GM19023 (cell line): ENCODE measurements around the gene TCF7L2.

ENCODE experiments used
- ATAC-seq: cut with Tn5 transposase; IDR thresholded peaks from one replicate; pipeline ENCODE4 v1.9.1; 2021; ENCODE audit warnings: mild to moderate bottlenecking, moderate library complexity; ENCODE audit not compliant: unreplicated experiment

The TCF7L2 gene

DNA sequence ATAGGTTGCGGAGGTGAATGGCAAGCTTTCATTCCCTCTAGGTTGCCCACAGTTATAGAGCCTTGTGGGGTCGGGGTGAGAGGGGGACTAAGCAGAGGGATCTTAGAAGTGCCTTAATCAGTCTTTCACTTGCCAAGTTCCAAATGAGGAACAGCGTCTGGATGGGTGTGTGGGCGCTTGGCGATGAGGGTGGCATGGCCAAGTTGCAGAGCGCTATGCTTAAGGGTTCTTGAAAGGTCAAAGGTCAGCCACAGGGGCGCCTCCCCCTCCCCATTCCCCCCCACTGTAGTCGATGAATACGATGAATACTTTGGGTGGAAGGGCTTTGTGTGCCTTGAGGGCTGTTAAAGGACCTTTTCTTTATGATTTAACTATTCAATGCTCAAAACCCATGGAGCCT is 185.0 kb downstream of the TCF7L2 start:
- no peak for ATAC-seq

DNA sequence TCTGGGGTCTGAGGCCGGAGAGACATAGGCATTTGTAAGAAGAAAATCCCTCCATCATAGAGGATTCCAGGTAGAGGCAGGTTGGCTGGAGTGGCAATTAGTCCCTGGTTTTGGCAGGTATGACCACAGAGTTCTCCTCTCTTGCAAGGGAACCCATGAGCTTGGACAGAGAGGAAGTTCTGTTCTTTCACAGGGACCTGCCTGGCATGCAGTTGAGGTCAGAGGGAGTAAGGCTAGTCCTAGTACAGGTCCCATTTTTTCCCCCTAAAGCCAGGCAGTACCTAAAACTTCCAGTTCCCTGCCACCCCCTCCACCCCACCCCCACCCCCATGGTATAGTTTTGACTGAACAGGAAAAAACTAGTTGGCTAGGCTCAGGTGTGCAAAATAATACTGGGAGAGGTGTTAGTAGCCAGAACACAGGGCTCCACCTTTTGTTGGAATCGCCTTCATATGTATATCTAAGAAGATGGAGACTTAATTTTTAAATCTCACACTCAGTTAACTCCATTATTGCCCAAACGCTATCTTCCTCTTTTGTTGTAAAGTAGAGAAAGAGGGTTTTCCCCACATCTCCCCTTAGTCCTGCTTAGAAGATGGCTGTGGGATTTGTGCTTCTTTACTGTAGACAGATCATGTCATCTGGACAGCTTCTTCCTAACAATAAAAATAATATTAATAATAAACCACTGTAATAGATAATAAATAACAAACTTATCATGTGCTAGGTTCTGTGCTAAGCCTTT is 188.1 kb downstream of the TCF7L2 start:
- no peak for ATAC-seq

DNA sequence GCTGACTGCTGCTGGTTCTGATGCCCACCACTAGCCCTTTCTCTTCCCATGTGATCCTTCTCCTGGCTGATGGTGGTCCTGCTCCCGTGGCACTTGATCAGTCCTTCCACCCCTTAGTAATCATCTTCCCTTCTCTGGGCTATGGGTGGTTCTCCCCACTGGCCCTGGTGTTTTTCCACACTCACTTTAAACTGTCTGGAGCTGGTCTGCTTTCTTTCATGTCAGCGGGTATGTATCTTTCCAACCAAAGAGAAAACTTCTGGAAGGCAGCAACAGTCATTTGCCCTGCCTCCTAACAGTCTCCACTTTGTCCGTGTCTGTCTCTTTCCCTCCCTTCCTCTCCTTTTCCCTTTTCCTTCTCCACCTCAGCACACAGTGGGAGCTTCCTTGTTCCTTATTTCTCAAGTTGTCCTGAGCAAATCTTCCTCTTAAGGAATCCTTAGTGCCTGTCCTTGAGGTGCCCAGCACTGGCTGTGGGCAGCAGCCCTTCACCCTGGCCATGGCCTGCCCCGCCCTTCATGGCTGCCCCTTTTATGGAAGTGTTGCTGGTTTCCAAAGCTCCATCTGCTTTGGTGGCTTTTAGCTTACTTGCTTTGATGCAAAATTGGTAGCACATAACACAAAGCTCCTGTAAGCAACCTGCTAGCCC is 189.0 kb downstream of the TCF7L2 start:
- ATAC-seq = no peak

DNA sequence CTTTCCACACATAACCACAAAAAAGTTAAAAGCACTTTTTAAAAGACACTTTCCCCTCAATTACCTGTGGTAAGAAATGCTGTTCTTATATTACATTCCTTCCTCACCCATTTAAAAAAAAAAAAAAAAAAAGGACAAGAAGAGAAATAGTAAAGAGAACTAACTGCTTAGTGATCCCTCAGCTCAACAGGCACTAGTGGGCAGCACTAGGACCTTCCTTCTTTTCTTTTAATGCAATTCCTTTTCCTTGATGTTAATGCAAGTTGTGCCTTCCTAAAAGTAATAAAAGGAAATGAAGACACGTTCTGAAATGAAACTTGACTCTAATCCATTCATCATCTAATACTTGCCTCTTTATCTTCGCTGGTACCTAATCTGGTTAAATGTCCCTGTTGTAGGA is 189.7 kb downstream of the TCF7L2 start:
- no peak for ATAC-seq

DNA sequence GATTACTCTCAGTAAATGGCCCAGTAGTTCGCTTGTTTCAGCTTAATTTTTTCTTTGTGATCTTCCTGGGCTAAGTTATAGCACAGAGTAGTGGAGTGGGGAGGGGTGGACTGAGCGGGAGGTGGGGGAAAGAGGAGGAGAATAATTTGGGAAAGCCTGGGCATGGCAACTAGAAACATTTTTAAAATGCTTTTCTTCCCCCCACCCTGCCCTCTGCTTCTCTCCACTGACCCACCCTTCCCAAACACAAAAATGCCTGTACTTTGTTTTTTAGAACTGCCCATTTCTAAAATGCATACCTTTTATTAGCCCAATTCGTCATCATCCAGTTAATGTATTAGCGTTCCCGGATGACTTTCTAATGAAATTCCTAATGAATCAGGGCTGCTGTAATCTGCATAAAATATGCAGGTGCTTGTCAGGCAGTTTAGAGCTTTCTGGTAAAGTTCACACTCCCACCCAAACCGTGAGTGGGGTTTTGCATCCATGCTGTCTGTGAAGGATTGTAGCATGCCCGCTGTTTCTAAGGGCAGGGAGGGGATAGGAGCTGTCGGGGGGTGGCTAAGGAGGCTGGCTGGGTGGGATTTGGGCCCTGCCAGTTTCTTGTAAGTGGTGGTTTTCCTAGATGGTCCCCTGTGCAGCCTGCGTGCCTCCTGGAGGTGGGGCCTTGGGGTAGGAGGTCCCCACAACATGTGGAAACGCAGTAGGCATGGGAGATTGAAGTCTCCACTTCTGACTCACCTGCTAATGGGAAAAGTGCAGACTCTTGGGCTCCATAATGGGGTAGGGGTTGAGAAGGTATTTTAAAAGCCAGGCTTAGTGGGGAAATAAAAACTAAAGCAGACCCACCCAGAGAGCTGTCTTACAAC is 190.3 kb downstream of the TCF7L2 start:
- no peak for ATAC-seq

DNA sequence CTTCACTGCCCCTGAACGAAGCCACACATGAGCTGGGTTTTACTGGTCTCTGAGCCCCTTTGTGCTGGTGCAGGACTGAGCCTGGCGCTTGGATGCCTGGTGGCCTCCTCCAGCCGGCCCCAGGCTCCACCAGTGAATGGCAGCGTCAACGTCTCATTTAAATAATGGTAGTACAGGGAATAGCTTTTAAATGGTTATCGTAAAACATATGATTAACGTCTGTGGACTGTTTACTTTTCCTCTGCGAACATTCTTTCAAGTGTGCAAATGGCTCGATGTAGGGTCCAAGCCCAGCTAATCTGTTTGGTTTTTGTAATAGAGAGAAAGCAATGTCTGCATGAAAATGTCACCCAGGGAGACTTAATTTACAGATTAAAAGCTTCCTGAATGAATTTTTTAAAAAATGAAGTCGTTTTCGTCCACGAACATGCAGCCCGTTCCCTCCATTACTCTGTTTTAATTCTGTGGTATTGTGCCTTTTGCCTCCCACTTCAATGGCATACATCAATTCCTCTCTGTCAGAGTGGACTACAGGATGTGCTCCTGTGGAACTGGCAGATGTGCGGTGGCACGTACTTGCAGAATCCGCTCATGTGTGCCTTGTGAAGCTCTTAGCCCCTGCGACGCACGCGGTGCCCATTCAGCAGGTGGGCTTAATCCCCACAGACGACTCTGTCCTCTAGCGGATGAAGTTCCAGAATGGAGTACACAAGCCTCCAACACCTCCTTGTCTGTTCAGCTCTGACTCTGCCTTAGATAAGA is 192.7 kb downstream of the TCF7L2 start:
- no peak for ATAC-seq

DNA sequence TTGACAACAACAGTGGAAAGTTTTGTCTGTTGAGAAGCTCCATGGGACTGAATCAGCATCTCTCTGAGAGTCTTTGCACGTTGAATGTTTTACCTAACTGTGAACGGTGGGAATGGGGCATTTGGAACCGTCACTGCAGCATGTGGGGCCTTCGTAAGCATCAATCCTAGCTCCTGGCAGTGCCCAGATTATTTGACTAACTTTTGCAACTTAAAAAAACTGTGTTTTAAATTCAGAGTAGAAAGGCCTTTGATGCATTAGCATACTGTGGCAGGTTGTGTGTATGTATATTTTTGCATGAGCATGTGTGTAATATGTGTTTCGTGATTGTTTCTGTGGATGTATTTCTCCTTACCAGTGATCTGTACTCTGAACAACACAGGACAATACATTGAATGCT is 194.5 kb downstream of the TCF7L2 start:
- ATAC-seq = no peak

DNA sequence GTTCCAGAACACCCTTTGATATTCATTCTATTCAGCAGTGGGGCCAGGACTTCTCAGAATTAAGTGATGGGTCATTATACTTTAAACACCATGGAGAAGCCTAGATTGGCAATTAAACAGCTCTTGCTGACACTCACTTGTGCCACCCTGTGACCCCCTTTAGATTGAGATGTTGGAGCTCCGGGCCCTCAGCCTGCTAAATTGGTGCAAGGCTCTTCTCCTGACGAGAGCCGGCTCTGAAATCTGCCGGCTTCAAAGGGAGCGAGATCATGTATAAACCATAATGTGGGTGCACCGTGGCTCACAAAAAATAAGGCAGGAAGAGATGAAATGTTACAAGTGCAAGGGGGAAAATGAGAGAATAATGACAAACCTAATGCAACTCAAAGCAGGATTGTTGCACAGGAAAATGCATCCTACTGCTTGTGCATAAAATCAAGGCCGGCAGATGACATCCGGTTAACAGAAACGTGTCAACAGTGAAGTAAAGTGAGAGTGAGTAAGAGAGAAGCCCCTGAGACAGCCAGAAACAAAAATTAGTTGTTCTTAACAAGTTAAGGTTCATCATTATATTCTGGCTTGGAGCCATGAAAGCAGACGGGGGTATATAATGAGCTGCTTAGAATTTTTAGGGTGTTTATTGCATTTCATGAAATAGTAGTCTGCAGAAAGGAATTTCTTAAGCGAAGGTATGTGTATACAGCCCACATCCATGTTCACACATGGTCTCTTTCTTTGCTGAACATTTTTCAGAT is 198.2 kb downstream of the TCF7L2 start:
- ATAC-seq = no peak

DNA sequence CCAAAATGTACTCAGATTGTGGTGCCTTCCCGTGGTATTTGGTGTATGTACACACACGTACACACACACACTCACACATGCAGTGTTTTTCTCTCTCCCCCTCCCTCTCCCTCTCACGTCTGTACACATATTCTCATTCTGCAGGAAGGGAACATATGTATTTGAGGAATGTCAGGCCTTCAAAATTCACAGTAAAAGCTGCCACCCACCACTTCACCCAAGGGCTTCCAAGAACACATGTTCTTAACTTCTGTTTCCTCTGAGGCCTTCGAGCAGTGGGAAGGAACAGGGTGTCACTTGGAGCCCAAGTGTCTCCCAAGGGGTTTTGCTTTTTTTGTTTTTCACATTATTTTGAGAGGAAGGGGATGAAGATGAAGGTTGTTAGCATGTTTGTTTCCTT is 198.9 kb downstream of the TCF7L2 start:
- no peak for ATAC-seq

DNA sequence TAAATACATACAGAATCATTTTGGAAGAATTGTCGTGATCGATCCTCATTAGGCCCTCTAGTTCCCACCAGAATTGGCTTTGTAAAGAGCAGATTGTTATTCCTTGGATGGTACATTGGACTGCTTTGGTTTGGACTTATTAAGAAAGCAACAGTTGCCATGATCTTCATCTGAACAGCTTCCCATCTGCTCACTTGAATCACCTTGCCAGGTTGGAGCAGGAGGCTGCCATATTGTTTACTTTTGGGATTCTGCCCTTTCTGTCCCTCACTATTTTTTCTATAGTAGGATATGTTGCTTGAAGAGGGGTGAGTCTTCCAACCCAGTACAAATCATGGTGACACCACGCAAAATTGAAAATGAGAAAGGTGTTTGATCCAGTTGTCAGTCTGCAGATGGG is 199.6 kb downstream of the TCF7L2 start:
- ATAC-seq = no peak

DNA sequence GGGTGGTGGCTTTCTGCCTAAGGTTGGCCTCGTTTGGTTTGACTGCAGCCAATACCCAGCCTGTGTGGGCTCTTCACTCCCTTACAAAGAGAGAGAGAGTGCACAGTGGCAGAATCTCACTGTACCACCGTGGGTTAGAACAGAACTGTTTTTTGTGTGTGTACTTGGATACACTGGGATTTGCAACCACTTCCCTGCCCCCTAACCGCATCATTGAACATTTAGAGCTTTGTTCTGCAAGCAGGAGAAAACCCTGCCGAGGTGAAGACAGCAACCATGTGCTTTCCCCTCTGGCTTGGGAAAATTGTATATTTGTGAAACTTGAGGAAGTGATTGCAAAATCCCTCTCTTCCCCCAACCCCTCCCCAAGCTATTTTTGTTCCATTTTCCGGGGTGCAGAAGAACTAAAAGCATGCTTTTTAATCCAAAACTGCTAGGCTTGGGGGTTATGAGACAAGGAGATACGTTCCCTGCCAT is 201.2 kb downstream of the TCF7L2 start:
- ATAC-seq = no peak

DNA sequence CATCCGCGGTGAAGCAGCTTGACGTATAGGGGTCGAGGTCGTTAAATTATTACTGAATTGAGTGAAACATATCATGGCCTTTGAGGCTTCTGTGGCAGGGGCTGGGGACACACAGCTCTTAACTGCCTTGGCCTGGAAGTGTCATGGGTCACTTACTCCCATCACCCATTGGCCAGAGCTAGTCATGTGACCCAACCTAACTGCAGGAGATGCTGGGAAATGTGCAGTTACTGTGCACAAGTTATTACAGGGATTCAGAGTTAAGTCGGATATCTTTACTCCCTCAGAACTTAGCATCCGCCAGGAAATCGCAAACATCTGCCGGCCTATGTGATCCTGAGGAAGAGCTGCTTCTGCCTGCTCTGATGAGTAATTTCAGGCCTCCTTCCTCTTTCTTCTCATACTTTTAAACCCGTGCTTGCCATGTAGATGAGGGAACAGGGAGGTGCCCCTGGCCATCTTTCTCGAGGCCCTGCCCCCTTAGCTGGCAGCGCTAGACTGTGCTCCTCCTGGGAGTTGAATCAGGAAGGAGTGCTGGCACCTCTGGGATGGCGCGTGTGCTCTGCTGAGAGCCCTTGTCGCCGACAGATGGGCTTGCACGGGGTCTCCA is 203.6 kb downstream of the TCF7L2 start:
- no peak for ATAC-seq

DNA sequence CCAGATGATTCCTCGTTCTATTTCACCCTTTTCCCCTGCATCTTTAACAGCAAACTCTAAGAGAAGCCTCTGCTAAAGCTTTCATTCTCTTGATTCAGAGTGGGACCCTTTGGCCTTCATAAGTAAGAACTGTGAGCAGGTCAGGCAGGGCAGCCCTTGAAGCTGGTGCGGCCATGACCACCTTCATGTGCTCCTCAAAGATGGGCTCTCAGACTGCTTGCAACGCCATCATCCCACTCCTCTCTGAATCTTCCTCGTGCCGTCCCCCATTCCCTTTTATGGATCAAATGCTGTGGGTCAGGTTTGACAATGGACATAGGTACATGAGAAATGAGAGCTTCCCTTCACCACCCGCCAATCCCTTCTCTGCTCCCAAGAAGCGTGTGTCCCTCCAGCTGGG is 207.4 kb downstream of the TCF7L2 start:
- no peak for ATAC-seq

DNA sequence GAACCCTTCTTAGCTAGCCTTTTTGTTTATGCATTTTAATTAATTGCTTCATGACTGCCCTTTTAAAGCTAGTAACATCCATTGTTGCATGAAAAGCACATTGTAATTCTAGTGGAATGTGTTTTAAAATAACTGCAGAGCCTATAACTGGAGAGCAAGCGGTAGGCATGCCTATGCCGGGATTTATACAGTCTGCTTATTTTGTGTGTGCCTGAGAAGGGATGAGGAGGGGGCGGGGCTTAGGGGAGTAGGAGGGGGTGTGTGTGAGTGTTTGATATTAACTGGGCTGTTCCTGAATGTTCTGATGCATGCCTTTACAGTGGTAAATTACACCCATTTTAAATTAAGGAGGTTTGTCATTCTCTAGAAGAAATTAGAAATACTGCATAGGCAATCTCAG is 208.1 kb downstream of the TCF7L2 start:
- no peak for ATAC-seq

DNA sequence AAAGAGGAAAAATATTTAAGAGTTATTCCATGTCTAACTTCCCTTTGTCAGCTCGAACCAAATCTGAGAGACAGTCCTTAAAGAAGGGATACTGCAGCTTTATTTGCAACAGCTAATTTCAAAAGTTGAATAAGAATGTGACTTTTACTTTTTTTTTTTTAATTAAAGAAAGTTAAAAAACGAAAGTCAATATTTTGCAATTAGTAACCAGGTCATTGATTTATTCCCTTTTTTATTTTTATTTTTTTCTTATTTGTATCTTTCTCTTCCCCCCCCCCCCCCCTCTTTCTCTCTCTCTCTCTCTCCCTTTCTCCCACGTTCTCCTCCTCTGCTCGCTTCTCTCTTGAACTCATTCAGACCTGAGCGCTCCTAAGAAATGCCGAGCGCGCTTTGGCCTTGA is 209.5 kb downstream of the TCF7L2 start:
- no peak for ATAC-seq

DNA sequence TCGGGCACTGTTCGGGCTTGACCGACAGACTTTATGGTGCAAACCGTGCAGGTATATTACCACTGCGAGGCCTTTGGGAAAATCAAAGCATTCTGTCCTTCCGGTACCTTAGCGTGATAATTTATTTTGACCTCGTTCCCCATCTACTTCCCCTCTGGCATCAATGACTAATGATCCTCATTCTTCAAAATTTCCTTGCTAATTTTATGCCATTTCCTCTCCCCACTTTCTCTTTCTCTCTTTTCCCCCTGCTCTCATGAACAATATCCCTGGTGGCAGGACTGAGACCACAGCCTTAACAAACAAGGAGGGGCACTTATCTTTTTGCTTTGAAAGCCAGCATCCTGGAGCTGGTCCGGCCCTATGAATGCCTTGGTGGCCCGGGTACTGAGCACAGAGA is 210.6 kb downstream of the TCF7L2 start:
- no peak for ATAC-seq

DNA sequence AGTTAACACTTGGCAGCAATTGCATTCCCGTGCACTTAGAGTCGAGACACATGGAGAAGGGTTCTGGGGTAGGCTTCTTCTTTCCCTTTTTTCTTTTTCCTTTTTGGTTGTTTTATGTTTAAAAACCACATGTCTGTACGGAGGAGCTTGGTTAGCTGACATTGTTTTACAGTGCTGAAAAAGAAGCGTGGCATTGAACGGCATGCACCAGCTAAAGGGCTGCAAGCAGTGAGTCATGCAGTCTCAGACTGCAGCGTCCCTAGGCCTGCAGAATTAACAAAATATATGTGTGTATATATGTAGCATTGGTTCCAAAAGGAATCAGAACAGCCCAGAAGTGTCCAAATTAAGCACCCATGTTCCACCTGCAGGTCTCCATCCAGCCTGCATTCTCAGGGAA is 211.0 kb downstream of the TCF7L2 start:
- no peak for ATAC-seq

DNA sequence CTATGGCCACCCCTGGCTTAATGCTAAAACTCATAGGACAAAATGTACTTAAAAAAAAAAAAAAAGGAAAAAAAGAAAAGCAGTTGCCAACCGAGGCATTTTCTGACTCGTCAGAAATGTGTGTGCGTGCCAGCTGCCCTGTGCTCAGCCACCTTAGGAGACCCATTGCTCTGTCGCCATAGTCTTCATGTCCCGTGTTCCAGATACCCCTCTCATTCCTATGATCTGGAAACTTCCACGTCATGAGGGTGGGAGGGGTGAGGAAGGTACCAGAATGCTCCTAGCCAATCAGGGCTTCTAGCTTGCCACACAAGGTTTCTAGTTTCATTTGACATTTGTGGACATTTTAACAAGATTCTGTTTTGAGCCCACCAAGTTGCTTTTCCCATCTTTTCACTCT is 212.9 kb downstream of the TCF7L2 start:
- no peak for ATAC-seq

DNA sequence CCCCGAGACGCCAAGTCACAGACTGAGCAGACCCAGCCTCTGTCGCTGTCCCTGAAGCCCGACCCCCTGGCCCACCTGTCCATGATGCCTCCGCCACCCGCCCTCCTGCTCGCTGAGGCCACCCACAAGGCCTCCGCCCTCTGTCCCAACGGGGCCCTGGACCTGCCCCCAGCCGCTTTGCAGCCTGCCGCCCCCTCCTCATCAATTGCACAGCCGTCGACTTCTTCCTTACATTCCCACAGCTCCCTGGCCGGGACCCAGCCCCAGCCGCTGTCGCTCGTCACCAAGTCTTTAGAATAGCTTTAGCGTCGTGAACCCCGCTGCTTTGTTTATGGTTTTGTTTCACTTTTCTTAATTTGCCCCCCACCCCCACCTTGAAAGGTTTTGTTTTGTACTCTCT is 215.6 kb downstream of the TCF7L2 start:
- no peak for ATAC-seq

DNA sequence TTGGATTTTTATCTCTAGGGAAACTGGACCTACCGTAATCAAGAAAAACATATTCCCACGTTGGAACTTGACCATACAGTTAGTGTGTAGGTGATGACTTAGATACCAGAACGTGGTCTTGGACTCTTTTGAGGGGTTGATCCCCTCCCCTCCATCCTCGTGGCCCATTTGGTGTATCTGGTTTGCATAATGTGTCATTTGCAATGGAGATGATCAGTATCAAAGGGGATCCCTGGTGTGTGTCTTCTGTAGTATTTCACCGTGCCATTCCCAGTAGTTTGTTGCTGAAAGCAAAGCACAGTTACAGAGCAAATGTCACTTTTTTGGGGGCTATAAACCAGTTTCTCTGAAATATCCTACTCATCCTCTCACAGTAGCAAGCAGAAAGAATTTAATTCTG is 217.7 kb downstream of the TCF7L2 start:
- no peak for ATAC-seq
